Measurements from ENCODE around the gene NEUROD2. TPM values are rescaled to one million over a fixed set of nuclear protein-coding genes. Genes with fewer than 3 reads are reported as not detected.
A peak's percentile ranks its signal among the peaks of the same experiment; 100 is the strongest.

NEUROD2 gene
- total and polyA plus RNA-seq, 2 experiments from 2014 or later: not detected

- Histone ChIP-seq H3K4me1 (ENCODE audit: insufficient read depth) (peaks cover 55% of the 10 kb centered on the region), H2AFZ (no peak overlapping the region), H3K27me3 (ENCODE audit: insufficient read depth) (no peaks in the 10 kb centered on the region), H4K20me1 (replicated peaks; ENCODE audit: insufficient read depth) (peaks cover 22% of the 10 kb centered on the region), H3K4me3 (no peak overlapping the region), H3K79me2 (replicated peaks; ENCODE audit: insufficient read depth) (peaks cover 77% of the 10 kb centered on the region), H3K9me2 (ENCODE audit: insufficient read depth) (no peaks in the 10 kb centered on the region), H3K36me3 (ENCODE audit: insufficient read depth) (no peaks in the 10 kb centered on the region), H3K4me2 (no peak overlapping the region), H3F3A (replicated peaks; ENCODE audit: low read depth) (peaks cover 24% of the 10 kb centered on the region; the same call in 1 of the 2 replicates), H3K27ac (ENCODE audit: low read depth) (no peak overlapping the region)
- H3K4me1 Mint-ChIP-seq: peaks cover 70% of the 10 kb centered on the region
- TF ChIP-seq JUNB (IDR thresholded peaks at IDR 0.05; ENCODE audit: unreplicated experiment): no peak
- TF ChIP-seq ZNF462 (CRISPR knock-in tag; IDR thresholded peaks at IDR 0.05): no peak
- no peak for TF ChIP-seq ETS1 (IDR thresholded peaks at IDR 0.05)
- no peak for TF ChIP-seq CREB1 (CRISPR knock-in tag; IDR thresholded peaks at IDR 0.05; ENCODE audit: low read depth)
- no peak for TF ChIP-seq CTCF (conservative IDR thresholded peaks at IDR 0.05; ENCODE audit: low read depth in 2 of 2)
- TF ChIP-seq EZH2 (IDR thresholded peaks at IDR 0.05; ENCODE audit: low read depth, unreplicated experiment): no peak
- TF ChIP-seq NANOG (IDR thresholded peaks at IDR 0.05; ENCODE audit: borderline replicate concordance): no peak
- TF ChIP-seq REST (IDR thresholded peaks at IDR 0.05; ENCODE audit: unreplicated experiment): no peak
- TF ChIP-seq STAT1 (IDR thresholded peaks at IDR 0.05; ENCODE audit: unreplicated experiment): no peak
- no peak for TF ChIP-seq POLR2AphosphoS5 (IDR thresholded peaks at IDR 0.05; ENCODE audit: low read depth)
- no peak for TF ChIP-seq EZH2phosphoT487 (IDR thresholded peaks at IDR 0.05; ENCODE audit: unreplicated experiment)
- no peak for TF ChIP-seq ZNF331 (CRISPR knock-in tag; IDR thresholded peaks at IDR 0.05; ENCODE audit: low read depth)
- TF ChIP-seq ZNF114 (CRISPR knock-in tag; IDR thresholded peaks at IDR 0.05): no peak
- H3K27me3 Mint-ChIP-seq (ENCODE audit: insufficient read depth, low read depth, poor library complexity): peaks cover 19% of the 10 kb centered on the region
- no peak overlapping the region for H3K4me3 Mint-ChIP-seq
- DNase-seq (ENCODE audit: low spot score) (no peak), ATAC-seq (no peak)
- peak overlapping the region; percentile 35; the same call in 1 of the 2 replicates for H3K27ac Mint-ChIP-seq
- H3K9me3 Mint-ChIP-seq: no peaks in the 10 kb centered on the region
- no peaks in the 10 kb centered on the region; the same call in 1 of the 3 replicates for H3K36me3 Mint-ChIP-seq (ENCODE audit: low read depth)
Measured at GRCh38 chr17:39641883-39642282, 34.2 kb upstream of the NEUROD2 start.
